BLaER1 (cell line): Measurements from ENCODE around the gene ANKRD11.
A peak's percentile ranks its signal among the peaks of the same experiment; 100 is the strongest.
"Not testable (repeated sequence)": the region's sequence is repeated elsewhere in the genome, so short reads cannot be mapped to it uniquely, and the experiment has no call there.

Experiments
- H3K27ac ChIP-seq: shearing (Covaris generic); formaldehyde crosslinking; 2 replicates; pipeline ENCODE4 v1.8.1; 2022
- H3K27me3 ChIP-seq: shearing (Covaris generic); formaldehyde crosslinking; 2 replicates; pipeline ENCODE4 v1.8.1; 2022
- H3K36me3 ChIP-seq: shearing (Covaris generic); formaldehyde crosslinking; 2 replicates; pipeline ENCODE4 v1.8.1; 2022
- H3K4me1 ChIP-seq: shearing (Covaris generic); formaldehyde crosslinking; 2 replicates; pipeline ENCODE4 v1.8.1; 2022
- H3K4me2 ChIP-seq: shearing (Covaris generic); formaldehyde crosslinking; 2 replicates; pipeline ENCODE4 v1.8.1; 2022
- H3K4me3 ChIP-seq: shearing (Covaris generic); formaldehyde crosslinking; 2 replicates; pipeline ENCODE4 v1.8.1; 2022
- H3K9ac ChIP-seq: shearing (Covaris generic); formaldehyde crosslinking; 2 replicates; pipeline ENCODE4 v1.8.1; 2022
- H3K9me3 ChIP-seq: shearing (Covaris generic); formaldehyde crosslinking; 2 replicates; pipeline ENCODE4 v1.8.1; 2022
- H4K20me1 ChIP-seq: shearing (Covaris generic); formaldehyde crosslinking; 2 replicates; pipeline ENCODE4 v1.8.1; 2022
- Cebpa-rat ChIP-seq: shearing (Covaris generic); IDR thresholded peaks from 2 replicates; pipeline ENCODE4 v1.8.1; 2022

ANKRD11 gene

GRCh38 chr16:89304941-89305705, 185.2 kb downstream of the ANKRD11 start:
- Histone ChIP-seq H4K20me1 (peaks cover 100% of the 10 kb centered on the region), H3K27ac (no peak overlapping the region), H3K27me3 (no peaks in the 10 kb centered on the region), H3K4me3 (no peak overlapping the region), H3K4me2 (no peak overlapping the region), H3K4me1 (peaks cover 71% of the 10 kb centered on the region), H3K36me3 (peaks cover 90% of the 10 kb centered on the region), H3K9me3 (no peaks in the 10 kb centered on the region), H3K9ac (no peak overlapping the region)
- TF ChIP-seq Cebpa-rat, result no peak

GRCh38 chr16:89304181-89304851, 186.0 kb downstream of the ANKRD11 start:
- peaks cover 100% of the 10 kb centered on the region for H4K20me1 ChIP-seq
- 0 out of 2 replicates have a peak overlapping the region, but pooled peaks have one; percentile 5 for H3K4me2 ChIP-seq
- H3K27me3 ChIP-seq, result no peaks in the 10 kb centered on the region
- H3K9me3 ChIP-seq, result no peaks in the 10 kb centered on the region
- H3K27ac ChIP-seq, result no peak overlapping the region
- H3K9ac ChIP-seq, result no peak overlapping the region
- no peak overlapping the region for H3K4me3 ChIP-seq
- no peak for TF ChIP-seq Cebpa-rat
- peaks cover 90% of the 10 kb centered on the region for H3K36me3 ChIP-seq
- peaks cover 71% of the 10 kb centered on the region for H3K4me1 ChIP-seq

- peaks cover 89% of the 10 kb centered on the region for H3K36me3 ChIP-seq
- H3K4me3 ChIP-seq, result no peak overlapping the region
- peaks cover 100% of the 10 kb centered on the region for H4K20me1 ChIP-seq
- no peaks in the 10 kb centered on the region for H3K27me3 ChIP-seq
- H3K4me1 ChIP-seq, result peaks cover 71% of the 10 kb centered on the region
- H3K4me2 ChIP-seq, result peak overlapping the region; percentile 5; the same call in 1 of the 2 replicates
- H3K9me3 ChIP-seq, result no peaks in the 10 kb centered on the region
- H3K27ac ChIP-seq, result no peak overlapping the region
- H3K9ac ChIP-seq, result 0 out of 2 replicates have a peak overlapping the region, but pooled peaks have one; percentile 24
- TF ChIP-seq Cebpa-rat, result no peak
These were observed 186.7 kb downstream of the ANKRD11 start for GRCh38 chr16:89303617-89304016.

GRCh38 chr16:89300976-89301360, 189.4 kb downstream of the ANKRD11 start:
- TF ChIP-seq Cebpa-rat, result no peak
- no peak overlapping the region for H3K4me3 ChIP-seq
- H3K9me3 ChIP-seq, result no peaks in the 10 kb centered on the region
- H3K9ac ChIP-seq, result 0 out of 2 replicates have a peak overlapping the region, but pooled peaks have one; percentile 21
- H3K36me3 ChIP-seq, result peaks cover 93% of the 10 kb centered on the region
- H3K27me3 ChIP-seq, result no peaks in the 10 kb centered on the region
- H4K20me1 ChIP-seq, result peaks cover 100% of the 10 kb centered on the region
- peaks cover 91% of the 10 kb centered on the region for H3K4me1 ChIP-seq
- peak overlapping the region; percentile 84 for H3K4me2 ChIP-seq
- peak overlapping the region; percentile 55 for H3K27ac ChIP-seq

GRCh38 chr16:89300311-89300975, 189.9 kb downstream of the ANKRD11 start:
- H3K4me2 ChIP-seq, result peak overlapping the region; percentile 84
- peaks cover 100% of the 10 kb centered on the region for H4K20me1 ChIP-seq
- H3K27me3 ChIP-seq, result no peaks in the 10 kb centered on the region
- peak overlapping the region; percentile 55 for H3K27ac ChIP-seq
- H3K9ac ChIP-seq, result peak overlapping the region; percentile 21; the same call in 1 of the 2 replicates
- H3K36me3 ChIP-seq, result peaks cover 94% of the 10 kb centered on the region
- H3K9me3 ChIP-seq, result no peaks in the 10 kb centered on the region
- H3K4me3 ChIP-seq, result no peak overlapping the region
- TF ChIP-seq Cebpa-rat, result no peak
- H3K4me1 ChIP-seq, result peaks cover 96% of the 10 kb centered on the region

GRCh38 chr16:89299357-89300111, 190.8 kb downstream of the ANKRD11 start:
- H3K27me3 ChIP-seq, H3K4me3 ChIP-seq, H3K9me3 ChIP-seq: not testable (repeated sequence)
- Histone ChIP-seq H4K20me1 (peaks cover 100% of the 10 kb centered on the region), H3K4me2 (peak overlapping the region; percentile 84), H3K9ac (peak overlapping the region; percentile 60; the same call in 1 of the 2 replicates), H3K27ac (0 out of 2 replicates have a peak overlapping the region, but pooled peaks have one; percentile 55), H3K36me3 (peaks cover 94% of the 10 kb centered on the region), H3K4me1 (peaks cover 100% of the 10 kb centered on the region)

- no peak for TF ChIP-seq Cebpa-rat
- Histone ChIP-seq H3K4me2 (peak overlapping the region; percentile 84), H3K4me1 (peaks cover 100% of the 10 kb centered on the region), H3K9me3 (no peaks in the 10 kb centered on the region), H3K27me3 (no peaks in the 10 kb centered on the region), H4K20me1 (peaks cover 100% of the 10 kb centered on the region), H3K36me3 (peaks cover 94% of the 10 kb centered on the region), H3K4me3 (no peak overlapping the region), H3K27ac (peak overlapping the region; percentile 36; the same call in 1 of the 2 replicates), H3K9ac (peak overlapping the region; percentile 60)
These were observed 191.6 kb downstream of the ANKRD11 start for GRCh38 chr16:89298623-89299225.

GRCh38 chr16:89297910-89298545, 192.3 kb downstream of the ANKRD11 start:
- peak overlapping the region; percentile 36; the same call in 1 of the 2 replicates for H3K27ac ChIP-seq
- no peak for TF ChIP-seq Cebpa-rat
- no peaks in the 10 kb centered on the region for H3K27me3 ChIP-seq
- H3K9ac ChIP-seq, result peak overlapping the region; percentile 60
- H4K20me1 ChIP-seq, result peaks cover 100% of the 10 kb centered on the region
- H3K36me3 ChIP-seq, result peaks cover 88% of the 10 kb centered on the region
- H3K4me1 ChIP-seq, result peaks cover 97% of the 10 kb centered on the region
- no peaks in the 10 kb centered on the region for H3K9me3 ChIP-seq
- peak overlapping the region; percentile 84 for H3K4me2 ChIP-seq
- no peak overlapping the region for H3K4me3 ChIP-seq
